Fibroblast of mammary gland (primary cell): ENCODE data around the gene CSN1S1.
A peak's percentile ranks its signal among the peaks of the same experiment; 100 is the strongest.

ENCODE experiments used
- DNase-seq: peaks from one replicate; pipeline ENCODE4 v3.0.0-alpha.2; 2010; ENCODE audit warnings: low read depth
- H3K4me3 ChIP-seq: 2 replicates; pipeline ENCODE4 v1.5.1; 2011; ENCODE audit warnings: low read depth, mild to moderate bottlenecking, low read length, moderate library complexity; ENCODE audit not compliant: control insufficient read depth
- CTCF ChIP-seq: conservative IDR thresholded peaks from 2 replicates; pipeline ENCODE4 v1.5.1; 2011; ENCODE audit warnings: low read depth, low read length, inconsistent platforms; ENCODE audit not compliant: control insufficient read depth, insufficient read depth

CSN1S1 gene

GRCh38 chr4:69984030-69984443 lies 53.2 kb downstream of the CSN1S1 start:
- peak; percentile 16 for DNase-seq
- TF ChIP-seq CTCF: no peak

GRCh38 chr4:69986663-69987062 lies 55.8 kb downstream of the CSN1S1 start:
- no peak overlapping the region for H3K4me3 ChIP-seq
- no peak for DNase-seq
- TF ChIP-seq CTCF: no peak

More at GRCh38 chr4:69984030-69984443, 53.2 kb downstream of the CSN1S1 start:
- H3K4me3 ChIP-seq: no peak overlapping the region

- no peak for TF ChIP-seq CTCF
- H3K4me3 ChIP-seq: no peak overlapping the region
- no peak for DNase-seq
Measured at GRCh38 chr4:69991016-69991415, 60.1 kb downstream of the CSN1S1 start.

GRCh38 chr4:69994782-69995181 lies 63.9 kb downstream of the CSN1S1 start:
- no peak for TF ChIP-seq CTCF
- no peak for DNase-seq
- no peak overlapping the region for H3K4me3 ChIP-seq

GRCh38 chr4:69995526-69996016 lies 64.7 kb downstream of the CSN1S1 start, which contains the start of gene STATH:
Gene STATH (plus strand): TSS chr4:69995966. CDS start chr4:69998438, 2,472 bp downstream.
- TF ChIP-seq CTCF: no peak
- peak; percentile 2 for DNase-seq

More at GRCh38 chr4:69995526-69996016, 64.7 kb downstream of the CSN1S1 start, which contains the start of gene STATH:
- no peak within 1 kb of the TSS for H3K4me3 ChIP-seq
